Measurements from ENCODE around the gene EEIG2.
A peak's percentile ranks its signal among the peaks of the same experiment; 100 is the strongest.

The EEIG2 gene

GRCh38 chr1:108556066-108556465 lies 3.8 kb upstream of the EEIG2 start:
- TF ChIP-seq MYC (IDR thresholded peaks at IDR 0.05; ENCODE audit: low read depth, low read length) (no peak), POLR2A (IDR thresholded peaks at IDR 0.05; ENCODE audit: extremely low read depth, insufficient read length) (no peak), MAX (IDR thresholded peaks at IDR 0.05; ENCODE audit: low read depth, low read length) (no peak), CTCF (IDR thresholded peaks at IDR 0.05; ENCODE audit: low read depth, low read length) (no peak)
- DNase-seq (ENCODE audit: low read depth), result no peak

DNA sequence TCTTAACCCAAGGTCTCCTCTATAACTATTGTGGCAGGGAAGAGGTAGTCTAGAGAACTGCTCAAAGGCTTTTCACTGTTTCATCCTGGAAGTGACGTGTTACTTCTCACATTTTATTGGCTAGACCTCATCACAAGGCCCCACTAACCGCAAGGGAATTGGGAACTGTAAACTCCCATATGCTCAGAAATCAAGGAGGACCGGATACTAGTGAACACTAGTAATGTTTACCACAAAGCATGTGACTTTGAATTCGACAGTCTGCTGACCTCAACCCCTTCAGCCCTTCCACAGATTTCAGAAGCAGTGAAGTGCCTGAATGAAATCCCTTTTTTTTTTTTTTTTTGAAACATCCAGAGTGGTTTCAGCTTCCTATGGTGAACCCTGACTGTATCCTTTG lies 3.4 kb upstream of the EEIG2 start:
- no peak overlapping the region for H3K4me3 ChIP-seq (ENCODE audit: low read depth, low read length)
- TF ChIP-seq MYC (IDR thresholded peaks at IDR 0.05; ENCODE audit: low read depth, low read length) (no peak), MAX (IDR thresholded peaks at IDR 0.05; ENCODE audit: low read depth, low read length) (no peak), POLR2A (IDR thresholded peaks at IDR 0.05; ENCODE audit: extremely low read depth, insufficient read length) (no peak), CTCF (IDR thresholded peaks at IDR 0.05; ENCODE audit: low read depth, low read length) (no peak)
- no peak for DNase-seq (ENCODE audit: low read depth)

More at GRCh38 chr1:108556066-108556465, 3.8 kb upstream of the EEIG2 start:
- no peak overlapping the region for H3K4me3 ChIP-seq (ENCODE audit: low read depth, low read length)

DNA sequence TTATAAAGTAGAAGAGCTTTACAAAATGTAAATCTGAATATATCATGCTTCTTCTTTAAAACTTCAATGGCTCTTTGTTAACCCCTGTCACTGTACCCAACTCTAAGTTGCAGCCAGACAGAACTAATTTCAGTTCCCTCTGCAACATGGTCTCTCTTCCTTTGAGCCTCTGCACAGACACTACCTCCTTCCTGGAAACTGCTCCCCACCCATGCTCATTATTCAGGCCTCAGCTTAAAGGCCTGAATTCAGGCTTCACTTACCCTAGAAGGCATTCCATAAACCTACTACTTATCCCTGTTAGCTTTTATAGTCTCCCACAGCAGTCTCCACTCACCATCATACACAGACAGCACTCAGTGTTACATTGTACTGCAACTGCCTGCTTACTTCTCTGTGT lies 2.6 kb upstream of the EEIG2 start:
- TF ChIP-seq POLR2A (IDR thresholded peaks at IDR 0.05; ENCODE audit: extremely low read depth, insufficient read length) (no peak), CTCF (IDR thresholded peaks at IDR 0.05; ENCODE audit: low read depth, low read length) (no peak), MAX (IDR thresholded peaks at IDR 0.05; ENCODE audit: low read depth, low read length) (no peak), MYC (IDR thresholded peaks at IDR 0.05; ENCODE audit: low read depth, low read length) (no peak)

DNA sequence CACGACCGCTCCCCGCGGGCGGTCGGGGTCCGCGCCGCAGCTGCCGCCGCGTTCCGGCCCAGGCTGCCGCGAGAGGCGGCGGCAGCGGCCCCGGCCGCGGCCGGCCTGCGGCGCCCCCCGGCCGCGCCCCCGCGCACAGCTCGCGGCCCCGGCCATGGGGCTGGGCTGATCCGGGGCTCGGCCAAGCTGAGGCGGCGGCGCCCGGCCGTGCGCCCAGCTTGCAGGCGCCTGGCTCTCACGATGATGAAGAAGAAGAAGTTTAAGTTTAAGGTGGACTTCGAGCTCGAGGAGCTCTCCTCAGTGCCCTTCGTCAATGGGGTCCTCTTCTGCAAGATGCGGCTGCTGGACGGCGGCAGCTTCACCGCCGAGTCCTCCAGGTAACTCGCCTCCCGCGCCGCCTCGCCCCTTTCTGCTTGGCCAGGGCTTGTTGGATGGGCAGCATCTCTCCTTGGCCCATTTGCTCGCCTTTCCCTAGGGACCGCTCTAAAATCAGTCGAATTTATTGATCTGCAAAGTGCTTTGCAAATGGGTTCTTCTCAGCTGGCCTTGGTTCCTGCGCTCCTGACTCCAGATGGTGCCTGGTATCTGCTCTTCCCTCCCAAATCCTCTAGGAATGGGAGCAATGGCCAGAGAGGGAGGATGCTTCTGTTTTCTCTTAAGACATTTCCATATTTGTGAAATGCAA lies 431 bp downstream of the EEIG2 start:
- peak overlapping the region; percentile 75 for H3K4me3 ChIP-seq (ENCODE audit: low read depth, low read length)
- DNase-seq (ENCODE audit: low read depth), result peak; percentile 60
- TF ChIP-seq MAX (IDR thresholded peaks at IDR 0.05; ENCODE audit: low read depth, low read length), result no peak
- no peak for TF ChIP-seq POLR2A (IDR thresholded peaks at IDR 0.05; ENCODE audit: extremely low read depth, insufficient read length)
- no peak for TF ChIP-seq MYC (IDR thresholded peaks at IDR 0.05; ENCODE audit: low read depth, low read length)
- TF ChIP-seq CTCF (IDR thresholded peaks at IDR 0.05; ENCODE audit: low read depth, low read length), result no peak

More for the DNA sequence above, 2.6 kb upstream of the EEIG2 start:
- H3K4me3 ChIP-seq (ENCODE audit: low read depth, low read length), result no peak overlapping the region
- DNase-seq (ENCODE audit: low read depth), result no peak

- peak overlapping the region; percentile 75 for H3K4me3 ChIP-seq (ENCODE audit: low read depth, low read length)
- TF ChIP-seq MYC (IDR thresholded peaks at IDR 0.05; ENCODE audit: low read depth, low read length) (no peak), POLR2A (IDR thresholded peaks at IDR 0.05; ENCODE audit: extremely low read depth, insufficient read length) (peak; percentile 27)
- DNase-seq (ENCODE audit: low read depth), result peak; percentile 84
Measured at GRCh38 chr1:108560874-108561459, 1.1 kb downstream of the EEIG2 start.

- peak; percentile 82 for DNase-seq (ENCODE audit: low read depth)
- H3K4me3 ChIP-seq (ENCODE audit: low read depth, low read length), result peak overlapping the region; percentile 75
- TF ChIP-seq POLR2A (IDR thresholded peaks at IDR 0.05; ENCODE audit: extremely low read depth, insufficient read length), result no peak
- TF ChIP-seq MAX (IDR thresholded peaks at IDR 0.05; ENCODE audit: low read depth, low read length), result 0 out of 2 replicates have a peak, but pooled peaks have one; percentile 11
- TF ChIP-seq CTCF (IDR thresholded peaks at IDR 0.05; ENCODE audit: low read depth, low read length), result peak; percentile 74
- 0 out of 2 replicates have a peak, but pooled peaks have one; percentile 35 for TF ChIP-seq MYC (IDR thresholded peaks at IDR 0.05; ENCODE audit: low read depth, low read length)
Measured at GRCh38 chr1:108561689-108562326, 1.9 kb downstream of the EEIG2 start.

Measured in NB4 (cell line).